ENCODE data around the gene R3HDM1.
A peak's percentile ranks its signal among the peaks of the same experiment; 100 is the strongest.
"Not testable (repeated sequence)": the region's sequence is repeated elsewhere in the genome, so short reads cannot be mapped to it uniquely, and the experiment has no call there.

R3HDM1 gene

DNA sequence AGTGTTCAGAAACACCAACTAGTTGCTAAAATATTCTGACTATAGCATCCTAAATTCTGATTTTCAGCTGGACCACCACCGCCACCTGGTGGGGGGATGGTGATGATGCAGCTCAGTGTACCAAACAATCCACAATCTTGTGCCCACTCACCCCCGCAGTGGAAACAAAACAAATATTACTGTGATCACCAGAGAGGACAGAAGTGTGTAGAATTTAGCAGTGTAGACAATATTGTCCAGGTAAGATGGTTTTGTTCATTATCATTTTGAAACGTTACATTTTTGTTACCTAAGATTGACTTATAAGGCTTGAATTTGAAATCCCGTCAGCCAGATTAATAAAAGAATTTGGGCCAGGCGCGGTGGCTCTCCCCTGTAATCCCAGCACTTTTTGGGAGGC lies 178.7 kb downstream of the R3HDM1 start:
- peak; percentile 59 for DNase-seq (ENCODE audit: low spot score)

- not testable (repeated sequence) for DNase-seq (ENCODE audit: low spot score)
Measured at GRCh38 chr2:135715086-135715485, 183.8 kb downstream of the R3HDM1 start.

DNA sequence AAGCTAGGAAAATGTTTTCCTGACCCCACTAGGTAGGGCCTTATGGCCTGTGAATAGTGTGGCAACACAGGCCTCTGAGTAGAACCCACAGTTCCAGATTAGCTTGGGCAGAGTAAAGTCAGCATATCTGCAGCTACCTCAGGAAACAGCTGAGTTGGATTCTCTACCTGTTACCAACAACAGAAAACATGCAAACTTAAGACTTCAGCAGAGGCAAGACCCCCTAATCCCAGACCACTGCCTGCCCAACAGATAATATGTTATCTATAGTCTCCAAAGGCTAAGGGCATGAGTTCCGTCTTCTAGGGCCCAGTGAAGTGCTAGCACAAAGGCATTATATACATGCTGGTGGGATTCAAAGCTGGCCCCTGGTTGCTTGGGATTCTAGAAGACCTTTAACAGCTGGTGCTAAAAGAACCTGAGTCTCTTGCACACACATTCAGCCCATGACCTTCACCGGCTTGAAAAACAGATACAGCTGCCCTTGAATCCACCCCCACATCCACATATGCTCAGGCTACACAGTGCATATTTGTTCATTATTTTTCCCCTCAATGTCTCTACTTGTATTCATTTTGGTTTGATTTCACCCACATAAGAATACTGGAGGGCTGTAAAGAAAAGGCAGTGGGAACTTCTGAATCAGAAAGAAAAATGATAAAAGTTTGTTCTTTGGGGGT lies 196.9 kb downstream of the R3HDM1 start:
- DNase-seq (ENCODE audit: low spot score) = no peak

GRCh38 chr2:135732561-135732960 lies 201.3 kb downstream of the R3HDM1 start:
- DNase-seq (ENCODE audit: low spot score) = no peak

DNA sequence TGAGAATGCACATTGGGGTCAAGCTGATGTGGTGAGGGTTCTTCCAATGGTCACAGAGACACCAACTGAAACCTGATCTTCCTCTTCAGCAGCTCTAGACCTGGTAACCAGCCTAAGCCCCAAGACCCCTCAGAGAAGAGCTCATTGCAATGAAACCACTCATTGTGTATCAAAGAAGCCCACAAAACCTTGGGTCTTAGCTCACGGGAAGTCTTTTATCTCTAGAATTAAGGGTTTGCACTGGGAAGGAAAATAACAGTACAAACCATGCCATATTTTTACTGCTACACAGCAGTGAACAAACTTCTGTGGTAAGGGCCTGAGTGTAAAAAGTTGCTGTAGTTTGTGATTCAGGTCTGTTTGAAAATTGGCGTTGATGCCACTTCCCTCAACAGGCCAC lies 201.8 kb downstream of the R3HDM1 start:
- DNase-seq (ENCODE audit: low spot score) = no peak

DNA sequence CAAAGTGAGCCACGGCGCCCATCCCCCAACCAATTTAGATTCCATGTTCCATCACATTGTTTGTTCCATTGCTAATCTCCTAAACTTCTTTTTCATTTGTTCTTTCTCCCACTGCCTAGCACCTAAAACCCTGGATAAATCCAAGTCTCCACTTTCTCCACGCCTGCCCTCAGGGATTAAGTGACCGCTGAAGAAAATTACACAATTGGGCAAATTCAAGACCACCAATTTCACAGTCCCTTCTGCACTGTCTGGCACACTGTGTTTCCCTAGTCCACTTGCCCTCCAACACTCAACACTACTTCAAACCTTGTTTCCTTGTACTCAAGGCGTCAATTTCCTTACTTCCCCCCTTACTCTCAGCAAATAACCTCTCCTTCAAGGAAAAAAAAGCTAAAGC lies 205.3 kb downstream of the R3HDM1 start:
- DNase-seq (ENCODE audit: low spot score) = no peak

DNA sequence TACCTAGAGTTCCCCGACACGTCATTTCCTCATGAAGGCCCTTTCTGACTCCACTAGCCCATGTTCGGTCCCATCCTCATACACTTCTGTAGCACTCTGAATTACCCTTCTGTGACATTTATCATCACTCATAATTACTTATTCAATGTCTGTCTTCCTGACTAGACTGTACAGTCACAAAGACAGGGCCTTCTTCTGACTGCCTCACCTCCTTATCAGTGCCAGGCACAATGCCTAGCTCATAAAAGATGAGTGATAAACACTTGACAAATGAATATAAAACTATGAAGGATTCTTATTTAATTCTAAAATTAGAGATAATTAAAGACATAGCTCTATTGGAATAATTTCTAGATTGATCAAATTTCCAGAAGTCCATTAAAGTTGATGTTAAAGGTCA lies 208.9 kb downstream of the R3HDM1 start:
- no peak for DNase-seq (ENCODE audit: low spot score)

- DNase-seq (ENCODE audit: low spot score) = no peak
Measured at GRCh38 chr2:135741043-135741394, 209.7 kb downstream of the R3HDM1 start.

DNA sequence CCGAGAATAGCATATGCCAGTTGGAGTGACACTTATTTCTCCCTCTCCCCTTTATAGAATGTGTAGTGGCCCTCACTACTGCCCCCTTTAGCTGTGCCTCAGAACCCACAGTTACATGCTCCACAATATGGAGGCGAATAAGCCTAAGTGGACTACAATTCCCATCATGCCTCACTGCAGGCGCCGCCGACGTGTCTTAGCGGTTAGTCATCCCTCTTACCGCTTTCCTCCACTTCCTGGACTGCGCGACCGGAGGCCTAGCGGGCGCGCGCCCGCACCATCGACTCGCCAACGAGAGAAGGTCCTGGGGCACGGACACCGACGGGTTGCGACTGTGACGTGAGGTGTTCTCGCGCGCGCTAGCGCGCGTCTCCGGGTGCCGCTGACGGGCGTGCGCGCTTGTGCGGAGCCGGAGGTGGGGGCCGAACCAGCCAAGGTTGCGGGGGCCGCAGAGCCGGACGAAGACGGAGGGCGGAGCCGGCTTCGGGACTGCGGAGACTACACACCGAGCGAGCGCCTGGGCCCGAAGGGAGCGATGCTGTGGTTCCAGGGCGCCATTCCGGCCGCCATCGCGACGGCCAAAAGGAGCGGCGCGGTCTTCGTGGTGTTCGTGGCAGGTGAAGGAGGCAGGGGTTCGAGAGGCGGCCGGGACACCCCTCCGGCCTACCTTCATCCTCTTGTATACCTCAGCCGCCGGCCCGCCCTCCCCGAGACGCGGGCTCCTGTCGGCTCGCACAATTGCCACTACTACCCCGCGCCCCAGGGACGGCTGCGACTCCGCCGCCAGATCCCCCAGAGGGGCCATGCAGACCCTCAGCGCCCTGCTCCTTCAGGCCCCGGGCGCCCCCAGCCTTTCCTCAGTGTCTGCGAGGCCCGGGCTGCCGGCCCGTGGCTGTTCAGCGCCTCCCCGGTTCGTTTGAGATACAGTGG lies 210.4 kb downstream of the R3HDM1 start, which contains the start of gene UBXN4:
Gene UBXN4, plus strand, starts transcription at position 461 of the 930 bp plus-strand sequence. Its CDS starts 75 bp downstream, at position 536.
- DNase-seq (ENCODE audit: low spot score) = peak; percentile 99

DNA sequence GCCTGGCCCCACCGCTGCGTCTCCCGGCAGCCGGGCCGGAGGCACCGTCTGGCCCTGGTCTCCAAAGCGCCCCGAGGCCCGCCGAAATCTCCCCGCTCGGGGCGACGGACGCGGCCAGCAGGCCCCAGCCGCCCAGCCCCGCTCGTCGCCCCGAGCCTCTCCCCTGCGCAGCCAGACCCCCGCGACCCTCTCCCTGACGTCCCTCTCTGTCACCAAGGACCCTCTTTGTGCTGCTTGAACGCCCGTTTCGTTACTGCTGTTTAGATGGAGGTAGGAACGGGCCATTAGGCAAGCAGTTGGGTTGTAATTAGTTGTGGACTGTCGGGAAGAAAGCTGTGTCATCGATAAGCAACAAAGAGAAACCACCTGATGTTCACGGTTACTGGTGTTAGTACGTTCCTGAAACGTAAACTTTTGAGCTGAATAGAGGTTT lies 211.1 kb downstream of the R3HDM1 start:
- peak; percentile 53 for DNase-seq (ENCODE audit: low spot score)

DNA sequence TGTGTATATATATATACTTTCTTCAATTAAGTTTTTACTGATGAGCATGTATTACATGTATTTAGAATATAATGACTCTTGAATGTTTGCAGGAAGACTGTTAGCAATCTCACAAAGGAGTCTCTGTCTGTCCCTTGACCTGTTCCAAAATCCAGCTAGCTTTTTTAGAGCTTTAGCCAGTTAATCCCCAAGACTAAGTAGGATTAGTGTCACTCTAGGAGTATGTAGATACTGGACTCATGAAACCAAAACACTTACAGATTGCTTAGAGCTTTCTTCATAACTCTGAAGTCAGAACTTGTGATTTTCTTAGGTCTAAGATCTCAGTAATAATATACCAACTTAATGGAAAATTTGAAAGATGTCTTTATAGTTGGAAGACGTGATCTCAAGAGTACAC lies 212.6 kb downstream of the R3HDM1 start:
- no peak for DNase-seq (ENCODE audit: low spot score)

- peak; percentile 24 for DNase-seq (ENCODE audit: low spot score)
Measured at GRCh38 chr2:135744760-135745314, 213.6 kb downstream of the R3HDM1 start.

GRCh38 chr2:135745545-135745944 lies 214.3 kb downstream of the R3HDM1 start:
- no peak for DNase-seq (ENCODE audit: low spot score)

DNA sequence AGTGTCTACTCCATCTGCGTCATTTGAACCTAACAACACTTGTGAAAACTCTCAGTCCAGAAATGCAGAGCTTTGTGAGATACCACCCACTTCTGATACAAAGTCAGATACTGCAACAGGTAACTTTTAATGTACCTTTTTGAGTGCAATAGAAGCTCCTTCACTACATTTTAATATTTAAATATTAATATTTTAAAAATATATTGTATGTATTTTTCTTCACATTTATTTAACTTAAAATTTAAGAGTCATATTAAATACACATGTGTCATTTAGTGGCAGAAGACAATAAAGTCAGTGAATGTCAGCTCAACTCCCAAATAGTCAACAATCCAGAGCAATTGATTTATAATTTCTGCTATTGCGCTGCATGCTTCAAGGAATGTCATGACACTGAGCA lies 224.3 kb downstream of the R3HDM1 start:
- DNase-seq (ENCODE audit: low spot score) = no peak

DNA sequence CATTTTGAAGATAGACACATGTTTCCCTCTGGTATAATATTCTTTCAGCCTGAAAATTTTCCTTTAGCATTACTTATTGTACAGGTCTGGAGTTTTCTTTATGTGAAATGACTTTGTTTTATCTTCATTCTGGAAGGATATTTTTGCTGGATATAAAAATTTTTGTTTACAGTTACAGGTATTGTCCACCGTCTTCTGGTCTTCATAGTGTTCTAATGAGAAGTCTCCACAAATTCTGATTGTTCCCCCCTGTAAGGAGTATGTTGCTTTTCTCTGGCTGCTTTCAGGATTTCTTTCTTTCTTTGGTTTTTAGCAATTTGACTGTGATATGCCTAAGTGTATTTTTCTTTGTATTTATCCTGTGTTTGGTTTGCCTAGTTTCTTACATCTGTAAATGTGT lies 225.4 kb downstream of the R3HDM1 start:
- DNase-seq (ENCODE audit: low spot score) = no peak

- no peak for DNase-seq (ENCODE audit: low spot score)
Measured at GRCh38 chr2:135762022-135762421, 230.7 kb downstream of the R3HDM1 start.

GRCh38 chr2:135762530-135762929 lies 231.2 kb downstream of the R3HDM1 start:
- DNase-seq (ENCODE audit: low spot score) = no peak

DNA sequence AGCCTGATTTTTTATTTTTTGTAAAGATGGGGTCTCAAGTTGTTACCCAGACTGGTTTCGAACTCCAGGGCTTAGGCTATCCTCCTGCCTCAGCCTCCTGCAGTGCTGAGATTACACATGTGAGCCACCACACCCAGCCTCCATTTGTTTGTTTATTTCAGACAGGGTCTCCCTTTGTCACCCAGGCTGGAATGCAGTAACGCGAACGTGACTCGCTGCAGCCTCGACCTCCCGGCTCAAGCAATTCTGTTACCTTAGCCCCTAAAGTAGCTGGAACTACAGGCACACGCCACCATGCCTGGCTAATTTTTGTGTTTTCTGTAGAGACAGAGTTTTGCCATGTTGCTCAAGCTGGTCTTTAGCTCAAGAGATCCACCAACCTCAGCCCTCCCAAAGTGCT lies 237.6 kb downstream of the R3HDM1 start:
- no peak for DNase-seq (ENCODE audit: low spot score)

DNA sequence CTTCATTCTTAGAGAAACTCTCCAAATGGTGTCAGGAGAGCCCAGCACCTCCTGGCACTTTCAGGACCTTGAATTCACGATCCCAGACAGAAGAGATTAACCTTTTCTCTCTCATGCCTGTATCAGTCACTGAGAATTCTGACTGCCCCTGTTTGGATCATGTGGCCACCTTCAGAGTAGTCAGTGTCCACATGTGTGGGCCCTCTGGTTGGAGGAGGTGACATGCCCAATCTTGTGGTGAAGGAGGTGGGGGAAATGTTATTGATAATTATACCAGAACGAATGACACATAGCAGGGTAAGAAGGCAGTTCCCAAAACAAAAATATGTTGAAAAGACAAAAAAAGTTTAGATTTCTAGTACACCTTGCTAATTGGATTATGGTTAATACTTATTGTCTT lies 242.0 kb downstream of the R3HDM1 start:
- no peak for DNase-seq (ENCODE audit: low spot score)

DNA sequence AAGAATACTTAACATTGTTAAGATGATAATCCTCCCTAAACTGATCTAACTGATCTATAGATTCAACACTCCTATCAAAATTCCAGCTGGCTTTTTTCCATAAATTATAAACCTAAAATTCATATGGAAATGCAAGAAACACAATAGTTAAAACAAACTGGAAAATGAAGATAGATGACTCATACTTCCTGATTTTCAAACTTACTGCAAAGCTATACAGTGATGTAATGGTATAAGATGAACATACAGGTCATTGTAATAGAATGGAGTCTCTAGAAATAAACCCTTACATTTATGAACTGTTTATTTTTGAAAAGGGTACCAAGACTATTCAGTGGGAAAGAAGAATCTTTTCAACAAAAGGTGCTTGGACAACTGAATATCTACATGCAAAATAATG lies 242.6 kb downstream of the R3HDM1 start:
- DNase-seq (ENCODE audit: low spot score) = no peak

All from pons (tissue), 1 donor.